GM12875 (cell line): Measurements from ENCODE around the gene GAS7.

ENCODE experiments used
- H3K4me3 ChIP-seq: one replicate; pipeline ENCODE4 v1.5.1; 2011; ENCODE audit warnings: low read depth, low read length, control low read depth
- TF ChIP-seq, protein P1 (sequence below): IDR thresholded peaks from 2 replicates; pipeline ENCODE4 v1.5.1; 2011; ENCODE audit warnings: low read depth, mild to moderate bottlenecking, control low read depth, inconsistent platforms, low read length, moderate library complexity, borderline replicate concordance; ENCODE audit not compliant: insufficient read depth

The GAS7 gene

DNA sequence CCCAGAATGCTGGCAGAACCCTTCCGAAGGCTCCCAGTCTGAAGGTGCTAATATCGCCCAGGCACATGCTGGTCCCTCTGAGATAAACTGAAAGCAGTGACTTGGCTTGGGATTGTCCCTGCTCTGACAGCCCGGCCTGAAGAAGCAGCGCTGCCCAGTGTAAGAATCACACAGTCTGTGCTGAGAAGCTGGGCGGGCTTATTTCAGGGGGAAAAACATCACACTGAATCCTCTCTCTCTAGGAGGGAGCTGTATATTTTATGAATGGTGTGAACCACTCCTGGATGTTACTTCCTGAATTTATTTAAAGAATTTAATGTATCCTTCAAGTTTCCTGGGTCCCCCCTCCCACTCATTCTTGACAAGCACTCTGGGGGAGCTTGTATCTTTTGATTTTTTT is 36.3 kb downstream of the GAS7 start:
- TF ChIP-seq, protein P1, sequence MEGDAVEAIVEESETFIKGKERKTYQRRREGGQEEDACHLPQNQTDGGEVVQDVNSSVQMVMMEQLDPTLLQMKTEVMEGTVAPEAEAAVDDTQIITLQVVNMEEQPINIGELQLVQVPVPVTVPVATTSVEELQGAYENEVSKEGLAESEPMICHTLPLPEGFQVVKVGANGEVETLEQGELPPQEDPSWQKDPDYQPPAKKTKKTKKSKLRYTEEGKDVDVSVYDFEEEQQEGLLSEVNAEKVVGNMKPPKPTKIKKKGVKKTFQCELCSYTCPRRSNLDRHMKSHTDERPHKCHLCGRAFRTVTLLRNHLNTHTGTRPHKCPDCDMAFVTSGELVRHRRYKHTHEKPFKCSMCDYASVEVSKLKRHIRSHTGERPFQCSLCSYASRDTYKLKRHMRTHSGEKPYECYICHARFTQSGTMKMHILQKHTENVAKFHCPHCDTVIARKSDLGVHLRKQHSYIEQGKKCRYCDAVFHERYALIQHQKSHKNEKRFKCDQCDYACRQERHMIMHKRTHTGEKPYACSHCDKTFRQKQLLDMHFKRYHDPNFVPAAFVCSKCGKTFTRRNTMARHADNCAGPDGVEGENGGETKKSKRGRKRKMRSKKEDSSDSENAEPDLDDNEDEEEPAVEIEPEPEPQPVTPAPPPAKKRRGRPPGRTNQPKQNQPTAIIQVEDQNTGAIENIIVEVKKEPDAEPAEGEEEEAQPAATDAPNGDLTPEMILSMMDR: no peak
- H3K4me3 ChIP-seq: no peak overlapping the region

DNA sequence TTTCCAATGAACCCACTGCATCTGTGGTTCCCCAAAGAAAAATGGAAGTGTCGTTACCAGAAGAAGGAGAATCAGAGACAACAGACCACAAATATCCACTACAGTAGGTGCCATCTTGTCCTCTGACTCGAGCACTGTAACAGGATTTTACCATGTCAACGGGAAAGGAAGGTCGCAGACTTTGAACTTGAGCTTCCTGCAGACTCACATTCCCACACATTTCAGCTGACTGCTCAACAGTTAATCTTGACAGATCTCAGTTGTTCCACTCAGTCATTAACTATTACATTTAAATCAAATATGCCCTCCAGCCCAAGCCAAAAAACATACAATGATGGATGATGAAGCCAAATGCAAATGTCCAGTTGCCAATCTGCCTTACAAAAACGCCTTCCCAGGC is 37.0 kb downstream of the GAS7 start:
- TF ChIP-seq, protein P1: no peak
- no peak overlapping the region for H3K4me3 ChIP-seq

DNA sequence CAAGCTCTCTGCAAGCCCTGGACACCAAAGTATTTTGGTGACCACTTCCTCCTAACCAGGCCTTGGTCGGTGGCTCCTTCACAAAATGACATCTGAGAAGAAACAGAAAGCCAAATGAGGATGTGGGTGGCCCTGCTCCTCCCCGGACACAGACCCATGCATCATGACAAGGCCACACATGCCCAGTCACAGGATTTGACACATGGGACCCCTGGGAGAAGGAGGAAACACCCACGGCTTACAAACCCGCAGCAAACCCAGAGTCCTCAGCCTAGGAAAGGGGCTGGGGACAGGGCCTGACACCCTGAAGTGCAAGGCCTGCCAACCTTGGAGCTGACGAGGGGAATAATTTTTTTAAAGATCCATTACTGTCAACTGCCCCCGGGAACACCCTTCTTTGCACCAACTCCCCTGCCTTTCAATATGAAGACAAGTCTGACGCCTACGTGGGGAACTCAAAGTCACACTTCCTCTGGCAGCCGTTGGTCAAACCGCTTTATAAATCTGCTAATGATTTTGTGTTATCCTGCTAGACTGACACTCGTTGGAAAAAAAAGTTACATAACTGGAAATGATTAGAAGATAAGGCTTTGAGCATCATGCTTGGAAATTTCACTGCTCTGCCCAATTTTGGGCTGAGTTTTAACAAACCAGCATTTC is 41.3 kb downstream of the GAS7 start:
- H3K4me3 ChIP-seq: no peak overlapping the region
- TF ChIP-seq, protein P1: no peak

DNA sequence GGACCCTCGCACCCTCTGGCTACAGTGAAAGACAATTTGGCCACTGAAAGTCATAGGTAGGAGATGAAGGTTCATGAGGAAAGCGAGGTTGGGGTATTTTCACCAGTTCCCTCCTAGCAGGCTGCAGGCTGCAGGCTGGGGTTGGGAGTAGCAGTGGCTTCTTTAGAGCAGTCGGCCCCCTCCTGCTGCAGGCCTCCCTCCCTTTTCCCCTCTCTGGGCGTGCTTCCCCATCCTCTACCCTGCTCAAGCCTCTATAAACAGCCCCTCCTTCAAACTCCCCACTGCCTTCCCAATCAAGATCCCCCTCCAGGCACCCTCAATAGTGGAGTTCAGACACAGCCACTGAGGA is 41.8 kb downstream of the GAS7 start:
- H3K4me3 ChIP-seq: no peak overlapping the region
- TF ChIP-seq, protein P1: no peak

DNA sequence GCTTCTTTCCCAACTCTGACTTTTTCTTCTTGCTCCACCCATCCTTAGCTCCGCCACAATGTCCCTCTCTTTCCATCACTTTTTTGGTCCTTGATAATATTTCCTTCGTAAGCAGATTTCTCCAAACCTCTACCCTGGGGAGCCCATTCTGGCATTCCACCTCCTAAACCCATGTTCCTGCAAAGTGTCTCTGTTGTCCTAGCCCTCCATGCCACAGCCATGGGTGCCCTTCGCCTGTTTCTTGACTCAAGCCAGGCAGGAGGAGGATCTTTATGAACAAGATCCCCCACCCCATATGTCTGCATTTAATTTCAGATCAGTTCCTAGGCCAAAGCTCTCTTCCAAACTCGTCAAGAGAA is 42.4 kb downstream of the GAS7 start:
- TF ChIP-seq, protein P1: no peak
- no peak overlapping the region for H3K4me3 ChIP-seq

DNA sequence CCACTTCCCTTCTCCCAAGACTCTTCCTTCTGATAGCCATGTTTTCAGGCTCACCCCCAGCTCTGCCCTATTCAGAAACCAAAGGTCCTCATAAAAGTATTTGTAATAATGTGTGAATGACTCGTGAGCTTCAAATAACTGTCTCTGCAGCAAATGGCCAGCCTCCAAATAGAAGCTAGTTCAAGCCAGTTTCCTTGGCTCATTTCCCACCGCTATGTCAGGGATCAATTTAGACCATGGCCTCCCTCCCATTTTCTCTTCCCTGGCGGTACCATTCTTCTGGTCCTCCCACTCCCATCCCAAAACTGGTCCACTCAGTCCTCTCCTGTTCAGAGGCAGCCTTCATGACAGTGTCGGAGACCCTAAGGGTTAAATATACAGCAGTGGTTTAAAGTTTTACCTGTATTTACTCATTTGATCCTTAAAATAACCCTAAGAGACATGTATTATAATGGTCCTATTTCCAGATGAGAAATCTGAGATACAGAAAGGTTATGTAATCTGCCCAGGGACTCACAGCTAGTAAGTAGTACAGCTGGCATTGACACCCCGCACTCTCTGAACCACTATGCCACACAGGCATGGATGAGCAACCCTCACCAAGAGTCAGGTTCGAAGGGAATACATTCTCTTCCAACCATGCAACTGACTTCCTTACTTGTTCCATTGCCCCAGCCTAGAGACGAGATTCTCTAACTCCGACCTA is 42.9 kb downstream of the GAS7 start:
- TF ChIP-seq, protein P1: no peak
- H3K4me3 ChIP-seq: no peak overlapping the region
